ENCODE results near the gene ERC2.

Gene ERC2

GRCh38 chr3:55691141-55691540 lies 777.1 kb downstream of the ERC2 start:
- no peaks in the 10 kb centered on the region for H3K4me1 Mint-ChIP-seq (ENCODE audit: low read depth)
- no peak overlapping the region for H3K27ac Mint-ChIP-seq
- H3K36me3 Mint-ChIP-seq (ENCODE audit: low read depth), result no peaks in the 10 kb centered on the region
- H3K9me3 Mint-ChIP-seq, result no peaks in the 10 kb centered on the region
- H3K4me3 Mint-ChIP-seq, result no peak overlapping the region
- no peaks in the 10 kb centered on the region for H3K27me3 Mint-ChIP-seq (ENCODE audit: low read depth)

DNA sequence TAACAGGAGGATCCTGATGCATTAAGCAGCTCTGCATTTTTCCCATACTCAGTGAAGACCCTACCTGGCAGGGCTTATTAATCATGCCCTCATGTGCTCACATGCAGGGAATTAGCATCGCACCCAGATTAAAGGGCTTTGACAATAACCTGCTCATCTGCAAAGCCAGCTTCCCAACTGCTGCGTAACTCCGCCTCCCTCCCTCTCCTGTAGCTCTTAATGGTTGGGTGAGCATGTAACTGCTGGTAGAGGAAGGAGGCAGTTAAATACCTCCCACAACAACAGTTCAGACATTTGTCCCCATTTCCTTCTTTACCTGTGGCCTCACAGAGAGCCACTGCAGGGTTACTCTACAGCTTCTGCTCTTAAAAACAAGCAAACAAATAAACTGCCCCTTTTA lies 777.5 kb downstream of the ERC2 start:
- Mint-ChIP-seq H3K27ac (no peak overlapping the region), H3K4me3 (no peak overlapping the region), H3K36me3 (ENCODE audit: low read depth) (no peaks in the 10 kb centered on the region), H3K27me3 (ENCODE audit: low read depth) (no peaks in the 10 kb centered on the region), H3K9me3 (no peaks in the 10 kb centered on the region), H3K4me1 (ENCODE audit: low read depth) (no peaks in the 10 kb centered on the region)

- Mint-ChIP-seq H3K27ac (no peak overlapping the region), H3K9me3 (no peaks in the 10 kb centered on the region), H3K4me3 (no peak overlapping the region), H3K27me3 (ENCODE audit: low read depth) (no peaks in the 10 kb centered on the region), H3K36me3 (ENCODE audit: low read depth) (no peaks in the 10 kb centered on the region), H3K4me1 (ENCODE audit: low read depth) (no peaks in the 10 kb centered on the region)
Measured at GRCh38 chr3:55690177-55690576, 778.1 kb downstream of the ERC2 start.

GRCh38 chr3:55688154-55688553 lies 780.1 kb downstream of the ERC2 start:
- Mint-ChIP-seq H3K27me3 (ENCODE audit: low read depth) (no peaks in the 10 kb centered on the region), H3K36me3 (ENCODE audit: low read depth) (no peaks in the 10 kb centered on the region), H3K4me1 (ENCODE audit: low read depth) (no peaks in the 10 kb centered on the region), H3K9me3 (no peaks in the 10 kb centered on the region), H3K4me3 (no peak overlapping the region), H3K27ac (no peak overlapping the region)

DNA sequence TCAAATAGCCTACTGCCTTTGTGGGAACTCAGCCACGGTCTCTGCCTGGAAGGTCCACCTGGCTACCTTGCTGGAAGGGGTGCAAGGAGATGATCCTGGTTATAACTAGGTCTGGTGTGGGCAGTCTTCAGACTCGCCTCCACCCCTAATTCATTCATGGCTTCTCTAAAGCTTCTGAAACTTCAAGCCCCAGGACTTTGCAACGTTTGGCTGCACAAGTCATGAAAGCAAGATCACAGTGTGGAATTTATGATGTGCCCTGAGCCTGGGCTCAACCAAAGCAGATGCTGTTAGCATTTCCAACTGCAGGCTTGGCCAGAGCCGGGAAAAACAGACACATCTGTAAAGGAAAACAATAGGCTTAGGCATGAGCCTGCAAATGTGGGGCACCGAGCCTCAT lies 780.7 kb downstream of the ERC2 start:
- H3K9me3 Mint-ChIP-seq, result no peaks in the 10 kb centered on the region
- H3K27me3 Mint-ChIP-seq (ENCODE audit: low read depth), result no peaks in the 10 kb centered on the region
- no peaks in the 10 kb centered on the region for H3K36me3 Mint-ChIP-seq (ENCODE audit: low read depth)
- no peak overlapping the region for H3K27ac Mint-ChIP-seq
- no peak overlapping the region for H3K4me3 Mint-ChIP-seq
- no peaks in the 10 kb centered on the region for H3K4me1 Mint-ChIP-seq (ENCODE audit: low read depth)

- Mint-ChIP-seq H3K36me3 (ENCODE audit: low read depth) (no peaks in the 10 kb centered on the region), H3K4me3 (no peak overlapping the region), H3K4me1 (ENCODE audit: low read depth) (no peaks in the 10 kb centered on the region), H3K27me3 (ENCODE audit: low read depth) (no peaks in the 10 kb centered on the region), H3K9me3 (no peaks in the 10 kb centered on the region), H3K27ac (no peak overlapping the region)
Measured at GRCh38 chr3:55686426-55687254, 781.6 kb downstream of the ERC2 start.

DNA sequence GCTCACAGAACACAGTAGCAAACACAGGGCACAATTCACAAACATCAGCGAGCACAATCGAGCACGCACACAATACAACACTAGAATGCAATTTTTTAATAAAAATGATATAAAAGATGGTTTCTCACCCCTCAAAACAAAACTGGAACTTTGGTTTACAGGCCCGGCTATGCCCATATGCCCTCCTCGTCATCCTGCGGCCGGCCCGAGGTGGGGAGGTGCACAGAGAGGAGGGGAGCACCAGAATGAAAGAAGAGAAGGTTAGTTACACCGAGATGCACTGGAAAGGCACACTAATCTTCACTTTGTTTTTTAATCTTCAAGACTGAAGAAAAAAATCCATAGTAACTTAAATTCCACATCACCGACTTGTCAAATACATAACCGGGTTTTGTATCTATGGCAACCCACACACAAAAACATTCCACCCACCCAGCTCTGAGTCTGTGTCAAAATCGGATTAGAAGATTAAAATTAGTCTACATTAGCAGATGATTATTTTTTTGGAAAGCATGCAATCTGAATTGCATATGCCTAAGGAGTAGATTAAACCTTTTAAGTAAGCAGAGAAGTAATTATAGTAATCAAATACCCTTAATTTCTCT lies 784.5 kb downstream of the ERC2 start:
- Mint-ChIP-seq H3K27me3 (ENCODE audit: low read depth) (no peaks in the 10 kb centered on the region), H3K4me3 (no peak overlapping the region), H3K9me3 (no peaks in the 10 kb centered on the region), H3K27ac (no peak overlapping the region), H3K4me1 (ENCODE audit: low read depth) (no peaks in the 10 kb centered on the region), H3K36me3 (ENCODE audit: low read depth) (no peaks in the 10 kb centered on the region)

DNA sequence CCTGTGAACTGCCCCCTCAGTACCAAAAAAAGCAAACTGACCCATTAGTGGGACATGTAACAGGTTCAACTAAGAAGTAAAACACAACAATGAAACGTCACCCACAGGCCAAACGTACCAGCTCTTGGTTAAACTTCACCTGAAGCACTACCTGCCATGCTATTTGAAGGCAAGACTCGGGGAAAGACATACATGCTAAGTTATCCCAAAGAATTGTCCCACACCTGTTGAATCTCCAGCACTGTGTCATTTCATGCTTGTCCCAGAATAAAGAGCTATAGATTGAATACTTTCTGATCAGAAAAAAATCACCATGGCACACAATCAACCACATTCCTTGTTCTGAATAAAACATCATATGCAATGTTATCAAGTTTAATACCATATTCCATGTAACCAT lies 785.8 kb downstream of the ERC2 start:
- no peaks in the 10 kb centered on the region for H3K9me3 Mint-ChIP-seq
- no peaks in the 10 kb centered on the region for H3K27me3 Mint-ChIP-seq (ENCODE audit: low read depth)
- H3K4me3 Mint-ChIP-seq, result no peak overlapping the region
- H3K36me3 Mint-ChIP-seq (ENCODE audit: low read depth), result no peaks in the 10 kb centered on the region
- no peak overlapping the region for H3K27ac Mint-ChIP-seq
- no peaks in the 10 kb centered on the region for H3K4me1 Mint-ChIP-seq (ENCODE audit: low read depth)

GRCh38 chr3:55678546-55679216 lies 789.6 kb downstream of the ERC2 start:
- Mint-ChIP-seq H3K4me3 (no peak overlapping the region), H3K36me3 (ENCODE audit: low read depth) (no peaks in the 10 kb centered on the region), H3K9me3 (no peaks in the 10 kb centered on the region), H3K27me3 (ENCODE audit: low read depth) (no peaks in the 10 kb centered on the region), H3K4me1 (ENCODE audit: low read depth) (no peaks in the 10 kb centered on the region), H3K27ac (no peak overlapping the region)

DNA sequence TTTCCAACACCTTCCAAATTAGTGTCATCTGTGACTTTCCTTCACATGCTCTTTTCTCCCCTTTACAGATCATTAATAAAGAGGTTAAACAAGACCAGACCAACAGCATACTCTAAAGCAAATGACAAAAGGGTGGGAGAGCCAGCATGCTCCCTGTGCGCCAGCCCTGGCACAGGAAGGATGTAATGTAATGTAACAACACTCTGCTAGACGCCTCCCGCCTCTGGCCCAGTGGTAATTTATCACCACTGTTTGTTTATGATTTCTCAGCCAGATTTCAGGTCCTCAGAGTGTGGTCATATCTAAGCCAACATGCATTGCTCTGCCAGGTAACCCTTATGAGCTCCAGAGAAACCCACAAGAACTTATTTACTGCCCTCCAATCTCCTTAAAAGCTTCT lies 791.6 kb downstream of the ERC2 start:
- Mint-ChIP-seq H3K4me3 (no peak overlapping the region), H3K9me3 (no peaks in the 10 kb centered on the region), H3K36me3 (ENCODE audit: low read depth) (no peaks in the 10 kb centered on the region), H3K27ac (no peak overlapping the region), H3K27me3 (ENCODE audit: low read depth) (no peaks in the 10 kb centered on the region), H3K4me1 (ENCODE audit: low read depth) (no peaks in the 10 kb centered on the region)

- Mint-ChIP-seq H3K27me3 (ENCODE audit: low read depth) (no peaks in the 10 kb centered on the region), H3K27ac (no peak overlapping the region), H3K4me3 (no peak overlapping the region), H3K9me3 (peaks cover 2% of the 10 kb centered on the region), H3K36me3 (ENCODE audit: low read depth) (no peaks in the 10 kb centered on the region), H3K4me1 (ENCODE audit: low read depth) (no peaks in the 10 kb centered on the region)
Measured at GRCh38 chr3:55675478-55675877, 792.8 kb downstream of the ERC2 start.

GRCh38 chr3:55673764-55674163 lies 794.5 kb downstream of the ERC2 start:
- Mint-ChIP-seq H3K9me3 (peaks cover 3% of the 10 kb centered on the region), H3K4me1 (ENCODE audit: low read depth) (no peaks in the 10 kb centered on the region), H3K36me3 (ENCODE audit: low read depth) (no peaks in the 10 kb centered on the region), H3K4me3 (no peak overlapping the region), H3K27me3 (ENCODE audit: low read depth) (no peaks in the 10 kb centered on the region), H3K27ac (no peak overlapping the region)

GRCh38 chr3:55669133-55669532 lies 799.1 kb downstream of the ERC2 start:
- H3K36me3 Mint-ChIP-seq (ENCODE audit: low read depth), result no peaks in the 10 kb centered on the region
- H3K4me1 Mint-ChIP-seq (ENCODE audit: low read depth), result no peaks in the 10 kb centered on the region
- peaks cover 4% of the 10 kb centered on the region for H3K27me3 Mint-ChIP-seq (ENCODE audit: low read depth)
- no peak overlapping the region for H3K27ac Mint-ChIP-seq
- H3K9me3 Mint-ChIP-seq, result peaks cover 3% of the 10 kb centered on the region
- H3K4me3 Mint-ChIP-seq, result no peak overlapping the region

DNA sequence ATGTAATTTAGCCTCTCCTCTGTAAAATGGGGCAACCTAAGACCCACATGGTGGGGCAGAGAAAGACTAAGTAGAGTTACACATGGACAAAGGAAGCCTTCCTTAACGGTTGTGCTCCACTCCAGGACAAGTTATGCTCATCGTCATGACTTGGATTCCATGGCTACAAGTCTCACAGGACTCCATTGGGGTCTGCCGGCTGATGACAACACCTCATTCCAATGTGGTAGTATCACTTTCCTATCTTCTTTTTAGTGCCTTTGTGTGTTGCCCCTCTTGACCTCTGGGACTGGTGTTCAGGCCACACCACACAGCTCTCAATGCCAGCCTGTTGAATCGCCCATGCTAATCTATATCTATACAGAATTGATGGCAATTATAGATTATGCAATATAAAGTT lies 799.9 kb downstream of the ERC2 start:
- Mint-ChIP-seq H3K9me3 (peaks cover 3% of the 10 kb centered on the region), H3K27me3 (ENCODE audit: low read depth) (peaks cover 4% of the 10 kb centered on the region), H3K4me3 (no peak overlapping the region), H3K27ac (no peak overlapping the region), H3K4me1 (ENCODE audit: low read depth) (no peaks in the 10 kb centered on the region), H3K36me3 (ENCODE audit: low read depth) (no peaks in the 10 kb centered on the region)

- Mint-ChIP-seq H3K36me3 (ENCODE audit: low read depth) (no peaks in the 10 kb centered on the region), H3K27ac (no peak overlapping the region), H3K4me3 (no peak overlapping the region), H3K9me3 (no peaks in the 10 kb centered on the region), H3K27me3 (ENCODE audit: low read depth) (peaks cover 4% of the 10 kb centered on the region), H3K4me1 (ENCODE audit: low read depth) (no peaks in the 10 kb centered on the region)
Measured at GRCh38 chr3:55664387-55664786, 803.9 kb downstream of the ERC2 start.

Data from T-helper 1 cell treated with Interleukin-12 subunit alpha and Interleukin-12 subunit beta and Interleukin-4 antibody, amounts not matched to agents 30 μg/mL and 1 μg/mL, for 36 hours (primary cell).